LNCaP clone FGC (cell line): Measurements from ENCODE around the gene CFAP100.

ENCODE experiments used
- DNase-seq: peaks from one replicate; pipeline ENCODE4 v3.0.0-alpha.2; 2011; ENCODE audit warnings: low read depth
- H3K4me3 ChIP-seq: 2 replicates; pipeline ENCODE4 v1.5.1; 2011; ENCODE audit warnings: mild to moderate bottlenecking, low read depth, low read length, control low read depth
- TF ChIP-seq, protein P1 (sequence below): IDR thresholded peaks from 2 replicates; pipeline ENCODE4 v1.5.1; 2012; ENCODE audit warnings: mild to moderate bottlenecking; ENCODE audit not compliant: control insufficient read depth, insufficient read depth; ENCODE audit errors: extremely low read depth

The CFAP100 gene

DNA sequence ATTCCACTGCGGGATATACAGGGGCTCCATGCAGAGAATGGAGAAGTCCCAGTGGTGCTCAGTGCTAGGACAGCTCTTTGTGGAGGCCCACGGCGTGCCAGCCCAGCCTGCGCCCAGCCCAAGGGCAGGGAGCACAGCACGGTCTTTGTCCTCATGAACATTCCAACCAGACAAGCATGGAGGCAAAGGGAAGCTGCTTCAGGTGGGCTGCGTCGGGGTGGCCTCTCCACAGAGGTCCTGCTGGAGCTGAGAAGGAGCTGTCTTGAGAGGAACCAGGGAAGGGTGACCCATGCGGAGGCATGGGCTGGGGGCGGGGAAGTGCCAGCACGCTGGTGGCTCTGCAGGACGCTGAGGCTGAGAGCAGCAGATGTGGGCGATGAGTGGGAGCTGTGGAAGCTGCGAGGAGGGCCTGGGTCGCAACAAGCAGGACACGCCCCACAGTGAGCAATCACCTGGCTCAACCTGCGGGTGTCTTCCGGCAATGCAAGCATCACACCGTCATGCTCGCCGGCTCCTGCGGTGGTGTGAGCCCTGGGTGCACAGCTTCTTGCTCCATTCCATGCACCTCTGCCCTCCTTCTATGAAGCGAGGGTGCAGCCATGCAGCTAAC lies 23.5 kb upstream of the CFAP100 start:
- TF ChIP-seq, protein P1, sequence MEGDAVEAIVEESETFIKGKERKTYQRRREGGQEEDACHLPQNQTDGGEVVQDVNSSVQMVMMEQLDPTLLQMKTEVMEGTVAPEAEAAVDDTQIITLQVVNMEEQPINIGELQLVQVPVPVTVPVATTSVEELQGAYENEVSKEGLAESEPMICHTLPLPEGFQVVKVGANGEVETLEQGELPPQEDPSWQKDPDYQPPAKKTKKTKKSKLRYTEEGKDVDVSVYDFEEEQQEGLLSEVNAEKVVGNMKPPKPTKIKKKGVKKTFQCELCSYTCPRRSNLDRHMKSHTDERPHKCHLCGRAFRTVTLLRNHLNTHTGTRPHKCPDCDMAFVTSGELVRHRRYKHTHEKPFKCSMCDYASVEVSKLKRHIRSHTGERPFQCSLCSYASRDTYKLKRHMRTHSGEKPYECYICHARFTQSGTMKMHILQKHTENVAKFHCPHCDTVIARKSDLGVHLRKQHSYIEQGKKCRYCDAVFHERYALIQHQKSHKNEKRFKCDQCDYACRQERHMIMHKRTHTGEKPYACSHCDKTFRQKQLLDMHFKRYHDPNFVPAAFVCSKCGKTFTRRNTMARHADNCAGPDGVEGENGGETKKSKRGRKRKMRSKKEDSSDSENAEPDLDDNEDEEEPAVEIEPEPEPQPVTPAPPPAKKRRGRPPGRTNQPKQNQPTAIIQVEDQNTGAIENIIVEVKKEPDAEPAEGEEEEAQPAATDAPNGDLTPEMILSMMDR, result no peak

GRCh38 chr3:126372413-126373145 lies 22.1 kb upstream of the CFAP100 start:
- no peak for DNase-seq
- no peak overlapping the region for H3K4me3 ChIP-seq
- TF ChIP-seq, protein P1, result peak; percentile 31; the same call in 1 of the 2 replicates

More for the DNA sequence above, 23.5 kb upstream of the CFAP100 start:
- H3K4me3 ChIP-seq, result no peak overlapping the region
- no peak for DNase-seq

GRCh38 chr3:126373146-126373613 lies 21.5 kb upstream of the CFAP100 start:
- no peak overlapping the region for H3K4me3 ChIP-seq
- no peak for DNase-seq
- TF ChIP-seq, protein P1, result no peak

DNA sequence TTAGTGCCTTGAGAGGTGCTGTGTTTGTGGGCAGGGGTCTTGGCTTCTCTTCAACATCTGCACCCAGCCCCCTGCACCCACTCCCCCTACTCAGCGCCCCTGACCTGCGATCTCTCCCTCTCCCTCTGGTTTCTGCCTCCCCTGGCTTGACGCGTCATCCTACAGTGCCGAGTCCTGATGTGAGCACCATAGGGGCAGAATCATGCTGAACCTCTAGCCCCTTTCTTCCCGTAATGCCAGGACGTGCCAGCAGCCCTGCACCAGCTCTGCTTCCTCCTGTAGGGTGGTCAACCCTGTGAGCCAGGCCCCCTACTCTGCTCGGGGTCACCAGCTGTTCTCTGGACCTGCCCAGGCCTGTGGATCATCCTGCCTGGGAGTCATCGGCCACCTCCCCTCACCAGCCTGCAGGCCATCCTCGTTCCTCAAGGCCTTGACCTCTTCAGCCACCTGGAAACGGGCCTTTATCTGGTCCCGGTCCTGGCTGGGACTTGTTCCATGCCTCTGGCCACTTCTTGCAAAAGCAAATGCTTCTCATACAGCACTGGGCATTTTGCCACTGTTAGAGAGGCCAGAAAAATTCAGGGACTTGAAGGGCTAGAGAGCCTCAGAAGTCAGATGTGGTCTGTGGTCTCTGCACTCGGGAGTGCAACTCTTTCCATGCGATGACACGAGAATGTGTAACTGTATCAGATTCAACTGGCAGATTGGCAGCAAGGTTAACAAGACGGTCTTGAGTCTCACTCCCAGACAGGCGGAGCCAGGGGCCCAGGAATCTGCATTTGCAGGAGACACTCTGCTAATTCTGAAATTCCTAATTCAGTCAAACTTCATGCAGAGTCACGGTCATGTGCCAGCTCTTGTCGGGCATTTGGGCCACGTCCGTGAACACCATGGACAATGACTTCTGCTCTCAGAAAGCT lies 20.8 kb upstream of the CFAP100 start:
- H3K4me3 ChIP-seq, result no peak overlapping the region
- no peak for DNase-seq
- TF ChIP-seq, protein P1, result no peak

- no peak for DNase-seq
- no peak overlapping the region for H3K4me3 ChIP-seq
- TF ChIP-seq, protein P1, result no peak
These were observed 18.8 kb upstream of the CFAP100 start for GRCh38 chr3:126375835-126376331.

- TF ChIP-seq, protein P1, result no peak
- H3K4me3 ChIP-seq, result no peak overlapping the region
- no peak for DNase-seq
These were observed 18.3 kb upstream of the CFAP100 start for GRCh38 chr3:126376444-126376843.
